GM18868 (cell line): Measurements from ENCODE around the gene MRPL17.

Source experiments
- ATAC-seq: cut with Tn5 transposase; IDR thresholded peaks from one replicate; pipeline ENCODE4 v1.9.1; 2021; ENCODE audit warnings: mild to moderate bottlenecking, moderate library complexity; ENCODE audit not compliant: unreplicated experiment

MRPL17 gene

GRCh38 chr11:6655020-6655789 is 27.9 kb downstream of the MRPL17 start:
- ATAC-seq: no peak

- ATAC-seq: no peak
These were observed 28.7 kb downstream of the MRPL17 start for GRCh38 chr11:6654281-6655019.

DNA sequence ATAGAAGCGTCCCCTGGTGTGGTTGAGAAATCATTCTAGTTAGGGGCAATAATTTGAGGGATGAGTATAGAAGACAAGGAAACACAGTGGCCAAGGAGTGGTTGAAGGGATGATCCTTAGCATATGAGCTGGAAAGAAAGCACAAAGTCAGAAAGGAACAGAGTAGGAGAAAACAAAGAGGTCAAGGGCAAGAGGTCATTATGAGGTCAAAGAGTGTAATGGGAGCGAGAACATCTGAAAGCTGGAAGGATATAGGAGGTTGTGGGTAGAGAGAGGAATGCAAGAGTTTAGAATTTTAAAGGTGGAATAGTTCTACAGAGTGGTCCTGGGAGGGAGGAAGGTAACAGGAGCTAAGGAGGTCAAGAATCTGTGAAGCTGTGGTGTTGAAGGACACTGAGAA is 29.5 kb downstream of the MRPL17 start:
- no peak for ATAC-seq

DNA sequence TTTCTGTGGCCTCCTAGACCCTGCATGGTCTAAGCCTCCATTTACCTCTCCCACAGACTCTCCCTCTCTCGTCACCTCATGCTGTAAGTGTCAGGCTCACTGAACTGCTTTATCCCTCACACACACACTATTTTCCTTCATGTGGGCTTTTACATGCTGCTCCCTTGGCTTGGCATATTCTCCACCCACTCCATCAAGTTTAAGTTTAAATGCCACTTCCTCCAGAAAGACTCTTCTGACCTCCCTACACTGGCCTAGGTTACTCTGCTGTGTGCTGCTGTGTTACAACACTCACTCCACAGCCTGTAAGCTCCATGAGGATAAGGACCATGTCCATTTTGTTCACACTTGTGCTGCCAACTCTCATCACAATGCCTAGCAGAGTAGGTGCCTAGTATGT is 30.0 kb downstream of the MRPL17 start:
- no peak for ATAC-seq

- no peak for ATAC-seq
These were observed 31.0 kb downstream of the MRPL17 start for GRCh38 chr11:6652182-6652581.

GRCh38 chr11:6650980-6651379 is 32.2 kb downstream of the MRPL17 start:
- no peak for ATAC-seq

- ATAC-seq: no peak
These were observed 33.0 kb downstream of the MRPL17 start for GRCh38 chr11:6650104-6650503.

DNA sequence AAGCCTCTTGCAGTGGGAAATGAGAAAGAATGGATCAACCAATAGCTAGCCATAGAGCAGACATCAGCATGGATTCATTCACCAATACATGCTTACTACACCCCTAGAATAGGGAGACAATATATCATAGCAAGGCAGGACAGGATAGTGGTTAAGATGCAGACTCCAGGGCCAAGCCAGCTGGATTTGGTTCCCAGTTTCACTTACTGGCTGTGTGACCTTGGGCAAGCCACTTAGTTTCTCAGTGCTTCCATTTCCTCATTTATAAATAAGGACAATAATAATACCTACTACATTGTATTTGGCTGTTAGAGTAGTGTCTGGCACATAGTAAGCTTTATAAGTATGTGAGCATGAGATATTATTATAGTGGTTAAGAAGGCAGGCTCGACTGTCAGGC is 34.6 kb downstream of the MRPL17 start:
- no peak for ATAC-seq

GRCh38 chr11:6647836-6648235 is 35.3 kb downstream of the MRPL17 start:
- no peak for ATAC-seq

GRCh38 chr11:6646918-6647679 is 36.0 kb downstream of the MRPL17 start:
- peak; percentile 97 for ATAC-seq

GRCh38 chr11:6646576-6646917 is 36.6 kb downstream of the MRPL17 start:
- ATAC-seq: peak; percentile 12

GRCh38 chr11:6646071-6646470 is 37.1 kb downstream of the MRPL17 start:
- no peak for ATAC-seq

DNA sequence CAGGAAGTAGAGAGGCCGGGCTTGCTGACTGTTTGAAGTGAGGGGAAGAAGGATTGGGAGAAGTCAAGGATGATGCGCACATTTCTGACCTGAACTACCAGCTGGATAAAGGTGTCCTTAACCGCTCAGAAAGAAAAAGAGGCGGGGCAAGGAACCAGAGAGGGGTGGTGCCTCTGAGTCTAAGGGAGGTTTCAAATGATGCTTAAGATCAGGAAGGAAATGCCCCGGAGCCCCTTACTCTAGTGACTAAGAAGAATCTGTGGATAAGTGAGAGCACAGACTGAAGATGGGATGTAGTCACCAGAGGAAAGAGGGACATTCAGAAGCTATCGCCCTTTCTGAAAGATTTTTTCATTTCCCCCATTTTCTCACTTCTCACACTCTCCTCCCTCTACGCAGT is 40.2 kb downstream of the MRPL17 start:
- no peak for ATAC-seq

DNA sequence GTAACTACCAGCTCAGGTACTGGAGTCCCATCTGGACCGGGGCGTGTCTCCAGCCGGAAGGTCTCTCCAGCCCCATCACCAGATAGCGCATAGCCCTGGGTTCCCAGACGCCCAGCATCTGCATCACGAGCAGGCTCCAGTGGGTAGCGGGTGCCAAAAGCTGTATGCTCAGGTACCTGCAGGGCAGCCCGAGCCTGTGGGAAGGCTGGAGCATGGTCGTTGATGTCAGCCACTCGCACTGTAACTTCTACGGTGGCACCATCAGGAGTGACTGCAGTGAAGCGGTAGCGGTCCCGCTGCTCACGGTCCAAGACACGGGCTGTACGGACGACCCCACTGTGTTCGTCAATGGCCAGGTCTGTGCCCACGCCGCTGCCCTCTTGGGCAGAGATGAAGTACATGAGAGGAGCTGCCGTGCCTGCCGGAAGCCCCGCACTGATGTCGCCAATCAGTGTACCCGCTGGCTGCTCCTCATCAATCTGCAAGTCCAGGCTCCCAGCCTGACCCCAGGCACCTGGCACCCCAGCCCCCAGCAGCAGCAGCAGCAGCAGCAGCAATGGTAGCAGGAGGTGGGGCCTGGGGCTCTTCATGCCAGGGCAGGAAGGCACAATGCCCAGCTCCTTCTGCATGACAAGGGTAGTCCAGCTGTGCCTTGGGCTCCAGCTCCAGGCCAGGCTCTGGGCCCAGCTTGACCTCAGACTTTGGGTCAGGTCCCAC is 42.0 kb downstream of the MRPL17 start:
- ATAC-seq: no peak

DNA sequence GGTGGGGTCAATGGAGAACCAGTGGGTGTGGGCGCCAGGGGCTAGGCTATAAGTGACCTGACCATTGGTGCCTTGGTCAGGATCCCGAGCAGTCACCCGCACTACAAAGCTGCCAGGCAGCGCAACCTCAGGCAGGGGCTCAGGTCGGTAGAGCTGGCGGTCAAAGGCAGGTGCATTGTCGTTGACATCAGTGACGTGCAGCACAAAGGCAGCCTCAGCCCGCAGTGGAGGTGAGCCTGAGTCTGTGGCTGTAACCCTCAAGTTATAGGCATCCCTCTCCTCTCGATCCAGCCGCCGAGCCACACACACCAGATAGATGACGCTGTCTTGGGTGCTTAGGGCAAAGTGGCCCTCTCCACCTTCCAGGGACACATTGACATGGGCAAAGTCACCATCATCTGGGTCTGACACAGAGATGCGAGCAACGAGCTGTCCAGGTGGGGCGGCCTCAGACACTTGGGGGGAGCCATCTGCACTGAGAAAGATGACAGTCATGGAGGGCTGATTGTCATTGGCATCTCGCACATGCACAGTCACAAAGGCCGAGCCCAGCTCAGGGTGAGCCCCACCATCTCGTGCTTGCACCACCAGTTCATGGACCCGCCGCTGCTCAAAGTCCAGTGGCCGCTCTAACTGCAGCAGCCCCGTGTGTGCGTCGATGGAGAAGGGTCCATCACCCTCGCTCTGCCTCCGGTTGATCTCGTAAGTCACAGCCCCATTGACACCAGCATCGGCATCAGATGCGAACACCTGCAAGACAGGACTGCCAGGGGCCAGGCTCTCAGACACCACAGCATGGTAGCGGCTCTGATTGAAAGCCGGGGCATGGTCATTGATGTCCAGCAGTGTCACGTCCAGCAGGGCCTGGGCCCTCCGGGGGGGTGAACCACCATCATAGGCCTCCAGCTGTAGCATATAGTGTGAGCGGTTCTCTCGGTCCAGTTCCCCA is 42.8 kb downstream of the MRPL17 start:
- no peak for ATAC-seq

DNA sequence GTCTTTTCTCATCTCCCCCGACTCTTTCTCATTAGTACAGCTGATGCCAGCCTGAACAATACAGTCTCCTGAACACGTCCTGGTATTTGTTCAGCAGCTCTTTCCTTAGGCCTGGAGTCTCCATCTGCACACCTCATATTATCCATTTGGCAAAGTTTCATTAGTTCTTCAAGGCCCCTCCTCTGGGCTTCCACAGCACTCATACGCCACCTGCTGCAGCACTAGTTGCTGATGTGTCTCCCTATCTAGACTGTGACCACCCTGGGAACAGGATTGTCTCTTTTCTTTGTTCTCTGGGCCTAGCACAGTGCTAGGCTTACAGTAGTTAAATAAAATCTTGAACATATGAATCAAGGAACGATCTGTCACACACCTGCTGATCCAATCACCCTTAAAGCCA is 44.7 kb downstream of the MRPL17 start:
- ATAC-seq: no peak

DNA sequence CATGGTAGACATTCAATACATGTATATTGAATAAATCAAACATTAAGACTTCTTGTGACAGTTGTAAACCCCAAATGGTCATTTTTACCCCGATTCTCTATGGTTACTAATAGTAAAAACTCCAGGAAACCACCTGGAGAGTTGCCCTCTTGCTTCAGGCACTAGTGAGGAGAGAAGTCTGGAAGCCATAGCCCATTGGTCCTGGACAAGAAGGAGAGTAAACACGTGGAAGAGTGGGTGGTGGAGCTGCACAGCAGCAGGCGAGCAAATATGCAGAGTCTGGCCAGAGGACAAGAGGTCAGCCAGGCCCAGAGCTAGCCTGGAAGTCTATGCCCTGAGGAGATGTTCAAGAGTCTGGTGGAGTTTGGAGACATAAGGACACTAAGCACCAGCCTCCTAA is 45.3 kb downstream of the MRPL17 start:
- ATAC-seq: no peak

DNA sequence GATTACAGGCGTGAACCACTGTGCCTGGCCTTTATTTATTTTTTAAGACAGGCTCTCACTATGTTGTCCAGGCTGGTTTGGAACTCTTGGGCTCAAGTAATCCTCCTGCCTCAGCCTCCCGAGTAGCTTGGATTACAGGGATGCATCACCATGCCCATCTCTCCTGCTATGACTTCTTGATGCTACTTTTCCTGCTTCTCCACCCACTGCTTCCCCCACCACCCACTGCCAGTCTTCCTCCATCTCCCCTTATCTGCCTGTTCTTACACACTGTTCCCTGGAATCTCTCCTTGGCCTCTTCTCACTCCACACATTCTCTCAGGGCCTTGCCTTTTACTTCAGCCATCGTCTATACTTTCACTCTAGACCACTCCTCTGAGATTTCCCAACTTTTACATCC is 46.7 kb downstream of the MRPL17 start:
- ATAC-seq: no peak

- ATAC-seq: no peak
These were observed 47.8 kb downstream of the MRPL17 start for GRCh38 chr11:6635082-6635932.
